GM18499 (cell line): ENCODE measurements around the gene RIIAD1.
"Not testable (repeated sequence)": the region's sequence is repeated elsewhere in the genome, so short reads cannot be mapped to it uniquely, and the experiment has no call there.

ENCODE experiments used
- ATAC-seq: cut with Tn5 transposase; IDR thresholded peaks from one replicate; pipeline ENCODE4 v1.9.1; 2021; ENCODE audit warnings: moderate number of reproducible peaks; ENCODE audit not compliant: insufficient read depth, unreplicated experiment

Gene RIIAD1

DNA sequence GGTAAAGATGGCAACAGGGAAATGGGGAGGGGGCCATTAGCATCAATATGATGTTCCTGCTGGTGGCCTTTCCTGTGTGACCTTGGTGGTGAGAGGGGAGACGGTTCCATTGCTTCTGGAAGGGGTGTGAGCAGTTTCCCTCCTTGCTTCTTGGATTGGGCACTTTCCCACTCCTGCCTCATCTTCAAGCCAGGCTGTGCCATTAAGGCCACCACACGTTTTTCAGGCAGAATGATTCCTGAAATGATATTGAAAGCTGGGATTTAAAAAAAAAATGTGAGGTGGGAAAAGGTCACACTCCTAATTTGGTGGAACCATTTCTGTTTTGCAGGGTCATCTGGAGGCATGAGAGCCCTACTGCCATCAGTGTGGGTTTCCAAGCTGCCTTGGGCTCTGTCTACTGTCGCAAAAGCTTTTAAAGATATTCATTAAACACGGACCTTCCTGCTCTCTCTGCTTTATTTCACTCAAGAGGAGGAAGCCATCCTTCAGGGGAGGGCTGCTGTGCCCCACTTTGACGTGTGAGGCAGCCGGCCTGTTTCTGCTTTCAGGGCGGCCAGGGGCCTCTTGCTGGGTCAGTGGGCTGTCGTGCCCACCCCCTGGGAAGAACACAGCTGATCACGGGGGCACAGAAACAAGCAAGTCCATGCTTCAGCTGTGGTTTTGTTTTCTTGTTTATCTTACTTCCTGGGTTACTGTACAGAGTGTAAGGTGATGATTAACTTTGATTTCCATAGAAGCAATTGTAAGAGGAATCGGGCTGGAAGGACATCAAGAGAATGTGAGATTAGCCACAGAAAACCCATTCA is 8.0 kb downstream of the RIIAD1 start:
- ATAC-seq = no peak

GRCh38 chr1:151729966-151730291 is 8.6 kb downstream of the RIIAD1 start:
- no peak for ATAC-seq

DNA sequence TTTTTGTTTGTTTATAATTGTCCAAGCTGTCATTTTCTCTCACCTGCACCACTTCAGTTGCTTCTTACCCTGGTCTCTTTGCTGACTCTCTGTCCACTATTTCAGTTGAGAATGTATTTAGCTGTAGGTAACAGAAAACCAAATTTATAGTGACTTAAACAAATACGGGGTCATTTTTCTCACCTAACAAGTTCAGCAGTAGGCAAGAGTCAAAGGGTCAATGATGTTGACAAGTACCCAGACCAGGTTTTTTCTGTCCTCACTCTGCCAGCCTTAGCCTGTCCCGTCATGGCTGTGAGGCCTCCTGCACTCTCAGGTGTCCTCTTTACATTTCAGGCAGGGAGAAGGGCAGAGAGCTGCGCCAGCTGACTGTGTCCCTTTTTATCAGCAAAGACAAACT is 11.8 kb downstream of the RIIAD1 start:
- no peak for ATAC-seq

- ATAC-seq = not testable (repeated sequence)
Observed at GRCh38 chr1:151733995-151734394, 12.7 kb downstream of the RIIAD1 start.

- no peak for ATAC-seq
Observed at GRCh38 chr1:151737026-151737425, 15.7 kb downstream of the RIIAD1 start.

- no peak for ATAC-seq
Observed at GRCh38 chr1:151737479-151737878, 16.2 kb downstream of the RIIAD1 start.

- ATAC-seq = no peak
Observed at GRCh38 chr1:151739590-151740355, 18.5 kb downstream of the RIIAD1 start.

DNA sequence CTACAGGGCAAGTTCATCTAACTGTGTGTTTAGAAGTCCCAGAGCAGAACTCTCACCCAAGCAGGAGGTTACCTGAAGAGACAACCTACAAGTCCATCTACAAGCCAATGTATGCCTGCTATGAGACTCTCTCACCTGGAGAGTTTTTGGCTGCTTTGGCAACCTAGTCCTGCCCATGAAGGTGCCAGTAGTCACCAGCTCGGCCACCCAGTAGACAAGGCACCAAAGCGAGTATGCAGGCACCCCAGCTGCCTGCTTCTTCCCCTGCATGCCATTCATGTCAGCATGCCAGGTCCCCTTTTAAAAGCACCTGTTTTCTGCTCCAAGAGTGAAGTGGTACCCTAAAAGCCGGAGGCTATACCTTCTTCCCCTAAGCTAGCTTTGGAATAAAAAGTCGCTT is 20.2 kb downstream of the RIIAD1 start:
- no peak for ATAC-seq

DNA sequence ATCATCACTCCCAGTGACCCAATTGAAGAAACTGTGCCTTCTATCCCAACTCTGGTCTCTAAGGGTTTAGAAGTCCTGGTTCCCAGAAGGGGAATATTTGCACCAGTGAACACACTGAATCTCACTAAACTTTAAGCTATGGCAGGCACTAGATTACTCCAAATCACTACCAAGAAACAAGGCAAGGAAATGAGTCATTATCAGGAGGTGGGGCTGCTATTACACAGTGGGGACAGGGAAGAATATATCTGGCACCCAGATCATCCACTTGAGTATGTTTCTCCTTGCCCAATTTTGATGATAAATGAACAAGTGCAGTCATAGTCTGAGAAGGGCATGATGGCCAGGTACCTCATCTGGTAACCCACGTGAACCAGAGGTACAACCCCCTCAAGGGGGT is 35.0 kb downstream of the RIIAD1 start:
- no peak for ATAC-seq

GRCh38 chr1:151759241-151759640 is 37.9 kb downstream of the RIIAD1 start:
- no peak for ATAC-seq

- ATAC-seq = no peak
Observed at GRCh38 chr1:151760597-151761385, 39.5 kb downstream of the RIIAD1 start.

- ATAC-seq = no peak
Observed at GRCh38 chr1:151762941-151763921, 41.9 kb downstream of the RIIAD1 start, which contains the start of gene MRPL9. TSS of gene MRPL9 (minus strand) at chr1:151763496. CDS start at chr1:151763479, 17 bp downstream.

DNA sequence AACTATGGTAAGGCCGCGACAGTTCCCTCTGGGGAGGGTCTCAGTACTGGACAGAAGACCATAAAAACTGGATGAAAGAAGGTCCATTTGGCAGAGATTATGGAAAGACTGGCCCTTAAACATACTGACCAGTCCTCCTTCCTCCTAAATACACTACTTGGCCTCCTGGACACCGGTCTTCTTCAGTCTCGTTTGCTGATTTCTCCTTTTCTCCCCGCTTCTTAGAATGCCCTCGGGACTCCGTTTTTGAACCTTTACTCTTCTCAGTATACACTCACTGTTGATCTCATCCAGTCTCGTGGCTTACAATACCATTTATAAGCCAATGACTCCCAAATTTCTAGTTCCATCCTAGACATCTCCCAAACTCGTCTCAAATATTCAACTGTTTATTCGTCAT is 42.7 kb downstream of the RIIAD1 start:
- no peak for ATAC-seq

DNA sequence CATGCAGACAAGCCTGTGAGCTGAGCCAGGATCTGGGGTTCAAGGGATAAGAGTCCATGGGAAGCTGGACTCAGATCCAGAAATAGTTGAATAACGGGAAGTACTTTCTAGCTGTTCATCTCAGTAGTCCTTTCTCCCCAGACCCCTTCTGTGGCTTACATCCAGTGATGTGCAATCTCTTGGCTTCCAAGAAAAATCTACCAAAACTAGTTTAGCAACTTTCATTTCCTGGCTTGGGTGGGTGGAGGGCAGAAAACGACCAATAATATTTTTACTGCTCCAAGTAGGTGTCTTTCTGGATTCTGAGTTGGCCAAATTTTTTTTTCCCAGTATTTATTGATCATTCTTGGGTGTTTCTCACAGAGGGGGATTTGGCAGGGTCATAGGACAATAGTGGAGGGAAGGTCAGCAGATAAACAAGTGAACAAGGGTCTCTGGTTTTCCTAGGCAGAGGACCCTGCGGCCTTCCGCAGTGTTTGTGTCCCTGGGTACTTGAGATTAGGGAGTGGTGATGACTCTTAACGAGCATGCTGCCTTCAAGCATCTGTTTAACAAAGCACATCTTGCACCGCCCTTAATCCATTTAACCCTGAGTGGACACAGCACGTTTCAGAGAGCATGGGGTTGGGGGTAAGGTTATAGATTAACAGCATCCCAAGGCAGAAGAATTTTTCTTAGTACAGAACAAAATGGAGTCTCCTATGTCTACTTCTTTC is 47.2 kb downstream of the RIIAD1 start:
- ATAC-seq = not testable (repeated sequence)

DNA sequence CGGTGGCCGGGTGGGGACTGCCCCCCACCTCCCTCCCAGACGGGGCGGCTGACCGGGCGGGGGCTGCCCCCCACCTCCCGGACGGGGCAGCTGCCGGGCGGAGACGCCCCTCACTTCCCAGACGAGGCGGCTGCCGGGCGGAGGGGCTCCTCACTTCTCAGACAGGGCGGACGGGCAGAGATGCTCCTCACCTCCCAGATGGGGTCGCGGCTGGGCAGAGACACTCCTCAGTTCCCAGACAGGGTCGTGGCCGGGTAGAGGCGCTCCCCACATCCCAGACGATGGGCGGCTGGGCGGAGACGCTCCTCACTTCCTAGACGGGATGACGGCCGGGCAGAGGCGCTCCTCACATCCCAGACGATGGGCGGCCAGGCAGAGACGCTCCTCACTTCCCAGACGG is 47.9 kb downstream of the RIIAD1 start:
- not testable (repeated sequence) for ATAC-seq

GRCh38 chr1:151773702-151774101 is 52.4 kb downstream of the RIIAD1 start:
- ATAC-seq = no peak

DNA sequence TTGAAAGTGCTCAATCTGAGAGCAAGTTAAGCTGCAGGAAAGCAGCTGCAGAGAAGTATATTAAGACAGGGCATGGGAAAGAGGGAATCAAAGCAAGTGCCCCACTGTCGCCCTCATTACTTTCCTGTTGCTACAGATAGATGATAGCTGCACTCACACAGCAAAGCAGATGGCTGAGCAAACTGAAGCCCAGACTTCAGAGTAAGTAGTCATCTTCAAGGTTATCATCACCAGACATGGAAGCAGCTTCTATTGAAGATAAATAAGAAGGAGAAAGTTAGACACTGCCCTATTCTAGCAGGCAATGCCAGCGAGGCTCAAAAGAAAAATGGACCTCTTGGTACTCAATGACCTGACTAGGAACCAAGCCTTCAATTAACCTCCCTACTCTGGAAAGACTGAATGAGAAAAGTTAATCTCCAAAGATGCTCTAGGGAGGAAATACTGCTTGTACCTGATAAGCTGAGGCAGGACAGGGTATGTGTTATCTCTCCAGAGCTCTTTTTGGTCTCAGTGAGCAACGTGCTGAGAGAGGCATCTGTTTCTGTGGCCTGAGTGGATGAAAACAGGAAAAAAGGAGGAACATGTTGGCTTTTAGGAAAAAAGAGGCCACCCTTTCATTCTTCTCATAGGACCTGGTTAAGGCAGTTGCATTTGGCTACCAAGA is 53.1 kb downstream of the RIIAD1 start:
- ATAC-seq = no peak

DNA sequence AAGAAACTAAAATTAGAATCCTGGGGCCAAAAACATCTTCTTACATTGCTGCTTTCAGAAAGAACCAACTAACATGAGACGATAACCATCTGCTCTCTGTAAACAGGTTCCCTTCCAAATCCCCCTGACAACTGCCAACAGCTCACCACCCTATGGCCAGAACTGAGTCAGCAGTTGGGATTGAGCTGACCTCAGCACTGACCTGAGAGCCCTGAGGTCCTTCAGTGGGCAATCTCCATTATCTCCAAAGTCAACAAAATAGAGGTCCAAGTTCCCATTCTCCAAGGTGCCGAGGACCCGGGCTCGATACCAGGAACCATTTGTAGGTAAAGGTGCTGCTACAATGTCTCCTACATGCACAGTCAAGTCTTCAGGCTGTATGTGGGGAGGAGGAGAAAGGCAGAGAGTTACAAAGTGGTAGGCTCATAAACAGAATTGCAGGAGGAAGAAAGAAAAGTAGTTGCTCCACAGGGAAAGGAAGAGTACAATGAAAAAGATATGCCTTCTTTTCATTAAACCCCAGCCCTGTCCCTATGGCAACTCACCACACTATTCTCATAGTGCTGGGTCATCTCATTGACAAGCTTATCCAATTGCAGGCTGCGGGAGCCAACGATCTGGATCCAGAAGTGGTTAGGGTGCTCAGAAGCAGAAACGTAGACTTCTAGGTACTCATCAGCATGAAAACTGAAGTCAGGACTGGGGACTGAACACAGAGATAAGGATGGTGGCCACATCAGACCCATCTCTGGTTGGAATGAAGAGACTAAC is 54.8 kb downstream of the RIIAD1 start:
- ATAC-seq = no peak
